DMS153 treated with DMSO at 0.1 percent for 48 hours (cell line): Measurements from ENCODE around the gene BRD3OS.

Experiments
- DNase-seq: peaks from one replicate; lab custom pipeline; 2025; ENCODE audit not compliant: unreplicated experiment; lab: John Stamatoyannopoulos, UW

The BRD3OS gene

DNA sequence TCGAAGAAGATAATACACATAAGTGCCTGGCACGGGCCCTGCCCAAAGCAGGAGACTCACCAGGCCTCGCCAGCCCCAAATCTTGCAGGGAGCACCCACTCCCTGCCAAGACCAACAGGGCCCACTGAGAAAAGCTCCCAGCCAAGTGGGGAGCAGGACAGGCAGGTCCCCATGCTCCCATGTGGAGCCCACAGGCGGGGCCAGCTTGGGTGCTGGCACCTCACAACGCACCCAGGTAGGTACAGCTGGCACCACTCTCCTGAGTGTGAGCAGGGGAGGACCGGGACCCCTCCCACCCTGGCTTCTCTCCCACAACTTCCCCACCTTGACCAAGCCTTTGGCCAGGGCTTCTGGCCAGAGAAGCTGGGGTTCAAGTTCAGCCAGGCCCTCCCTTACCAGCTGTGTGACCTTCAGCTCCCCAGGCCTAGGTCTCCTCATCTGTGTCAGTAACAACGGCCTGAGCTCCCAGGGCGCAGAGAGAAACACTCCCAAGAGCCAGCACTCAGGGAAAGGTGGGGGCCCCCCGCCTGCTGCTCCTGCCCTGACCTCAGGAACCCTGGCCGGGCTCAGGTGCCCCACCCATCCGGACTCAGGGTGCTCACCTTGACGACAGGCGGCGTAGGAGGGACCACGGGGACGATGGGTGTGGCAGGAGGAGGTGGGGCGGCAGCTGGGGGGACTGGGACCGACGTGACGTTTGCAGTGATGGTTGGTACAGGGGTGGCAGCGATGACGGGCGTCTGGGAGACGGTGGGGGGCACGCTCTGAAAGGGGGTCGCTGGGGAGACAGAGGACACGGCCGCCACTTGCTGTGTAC, 24.7 kb downstream of the BRD3OS start:
- no peak for DNase-seq

DNA sequence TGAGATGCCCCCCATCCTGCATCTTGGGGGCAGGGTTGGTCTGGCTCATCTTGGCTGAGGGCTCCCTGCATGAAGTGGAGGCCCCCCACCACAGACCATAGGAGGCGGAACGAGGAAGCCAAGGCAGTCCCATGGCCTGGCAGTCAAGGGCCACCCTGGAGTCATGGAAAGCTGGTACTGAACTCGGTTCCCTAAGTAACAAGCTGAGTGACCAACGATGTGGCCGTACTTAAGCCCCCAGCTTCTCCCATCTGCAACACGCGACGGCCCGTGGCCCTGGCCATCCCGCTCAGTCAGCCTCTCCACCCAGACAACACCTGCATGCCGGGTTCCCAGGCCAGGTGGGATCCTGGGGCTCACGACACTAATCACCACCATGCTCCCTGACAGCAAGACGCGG, 25.4 kb downstream of the BRD3OS start:
- no peak for DNase-seq

DNA sequence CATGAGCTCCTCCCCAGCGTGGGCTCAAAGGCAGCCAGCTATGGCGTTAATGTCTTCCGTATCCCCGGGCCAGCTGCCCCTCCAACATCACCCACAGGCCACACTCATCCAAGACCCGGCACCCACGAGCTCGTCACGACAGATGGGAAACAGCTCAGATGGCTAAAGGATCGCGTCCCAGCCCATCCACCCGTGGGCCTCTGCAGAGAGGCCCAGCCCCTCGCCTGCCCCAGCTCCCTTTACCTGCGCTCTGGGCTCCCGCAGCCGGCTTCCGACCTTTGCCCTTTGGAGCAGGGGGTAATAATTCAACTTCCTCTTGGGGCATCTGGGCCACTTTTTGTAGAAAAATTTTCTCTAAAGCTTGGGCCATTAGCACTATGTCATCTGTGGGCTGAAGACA, 26.0 kb downstream of the BRD3OS start:
- no peak for DNase-seq

DNA sequence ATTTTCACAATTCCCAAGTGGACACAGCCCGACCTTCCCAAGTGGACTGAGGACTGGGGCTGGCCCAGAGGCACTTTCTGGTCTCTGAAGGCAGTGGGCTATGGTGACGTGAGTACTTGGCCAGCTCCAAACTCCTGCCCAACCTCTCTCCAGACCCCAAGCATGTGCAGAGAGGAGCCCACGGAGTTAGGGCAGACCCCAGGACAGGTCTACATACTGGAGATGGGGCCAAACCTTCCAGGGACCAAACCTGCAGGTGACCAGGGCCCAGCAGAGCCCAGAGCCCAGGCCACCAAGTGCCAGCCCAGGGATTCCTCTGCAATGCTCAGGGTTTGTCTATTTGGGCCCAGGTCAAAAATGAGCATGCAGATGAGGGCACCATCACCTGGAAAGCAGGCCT, 27.2 kb downstream of the BRD3OS start:
- DNase-seq, result no peak

DNA sequence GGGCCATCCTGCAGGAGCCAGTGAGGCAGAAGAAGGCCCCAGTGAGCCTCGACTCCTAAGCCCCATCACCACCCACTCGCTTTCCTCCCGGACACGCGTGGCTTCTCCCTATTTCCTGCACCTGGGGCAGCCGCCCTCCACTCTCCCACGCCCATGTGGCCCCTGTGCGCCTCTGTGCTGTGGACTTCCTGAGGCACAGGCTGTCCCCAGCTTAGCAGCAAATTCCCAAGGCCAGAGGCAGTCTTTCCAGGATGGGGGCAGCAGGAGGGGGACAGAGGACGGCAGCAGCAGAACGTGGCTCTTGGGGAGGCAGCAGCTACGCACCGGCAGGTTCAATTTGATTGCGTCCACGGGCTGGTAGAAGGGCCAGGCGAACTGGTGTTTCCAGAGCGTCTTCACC, 27.7 kb downstream of the BRD3OS start:
- DNase-seq, result no peak

DNA sequence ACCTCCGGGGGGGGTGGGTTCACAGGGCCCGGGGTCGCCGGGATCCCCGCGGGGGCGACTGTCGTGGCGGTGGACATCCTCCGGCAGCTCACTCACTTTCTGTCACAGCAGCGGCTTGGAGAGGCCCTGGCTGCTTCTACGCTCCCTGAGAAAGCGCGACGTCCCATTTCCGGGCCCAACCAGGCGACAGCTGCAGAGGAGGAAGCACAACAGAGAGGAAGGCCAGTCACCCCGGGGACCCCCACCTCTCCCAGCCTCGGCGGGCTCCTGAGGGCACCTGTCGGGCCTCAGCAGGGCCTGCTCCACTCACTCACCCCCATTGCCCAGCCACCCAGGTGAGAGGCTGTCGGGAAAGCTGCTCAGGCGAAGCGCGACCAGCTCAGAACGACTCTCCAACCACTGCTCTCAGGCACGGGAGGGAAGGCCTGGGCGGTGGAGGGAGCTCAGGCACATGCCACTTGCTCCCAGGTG, 28.2 kb downstream of the BRD3OS start:
- DNase-seq, result no peak

DNA sequence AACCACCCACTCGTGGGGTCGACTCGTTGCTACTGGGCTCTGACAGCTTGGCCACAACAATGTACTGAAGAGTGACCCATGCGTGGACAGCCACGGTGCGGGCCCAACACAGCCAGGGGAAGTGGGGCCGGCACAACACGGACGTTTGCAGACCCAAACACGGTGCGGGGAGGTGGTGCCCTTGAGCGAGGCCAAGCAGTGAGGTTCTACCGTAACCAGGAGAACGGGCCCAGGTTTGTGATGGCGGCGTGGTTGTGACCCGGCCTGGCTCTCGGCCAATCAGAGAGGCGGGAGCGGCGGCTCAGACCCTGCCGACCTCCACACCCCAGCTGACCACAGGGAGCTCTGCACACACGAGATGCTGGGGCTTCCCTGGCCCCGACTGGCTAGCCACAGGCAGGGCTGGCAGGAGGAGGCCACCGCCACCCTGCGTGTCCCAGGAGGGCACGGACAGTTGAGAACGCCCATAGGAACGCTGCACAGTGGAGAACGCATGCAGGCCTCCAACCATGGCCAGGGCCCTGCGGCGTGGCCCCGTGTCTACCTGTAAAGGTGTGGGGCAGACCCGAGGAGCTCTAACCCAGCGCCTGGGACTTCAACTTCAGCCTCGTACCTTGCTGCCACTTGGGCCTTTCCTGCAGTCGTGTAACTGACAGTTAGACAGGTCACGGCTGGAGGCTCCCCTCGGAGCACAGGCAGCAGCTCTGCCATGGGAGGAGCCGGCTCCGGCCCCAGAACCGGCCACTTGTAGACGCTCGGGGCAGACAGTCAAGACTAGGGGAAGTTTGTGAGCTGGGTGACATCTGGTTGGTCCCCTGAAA, 28.9 kb downstream of the BRD3OS start:
- DNase-seq, result no peak

DNA sequence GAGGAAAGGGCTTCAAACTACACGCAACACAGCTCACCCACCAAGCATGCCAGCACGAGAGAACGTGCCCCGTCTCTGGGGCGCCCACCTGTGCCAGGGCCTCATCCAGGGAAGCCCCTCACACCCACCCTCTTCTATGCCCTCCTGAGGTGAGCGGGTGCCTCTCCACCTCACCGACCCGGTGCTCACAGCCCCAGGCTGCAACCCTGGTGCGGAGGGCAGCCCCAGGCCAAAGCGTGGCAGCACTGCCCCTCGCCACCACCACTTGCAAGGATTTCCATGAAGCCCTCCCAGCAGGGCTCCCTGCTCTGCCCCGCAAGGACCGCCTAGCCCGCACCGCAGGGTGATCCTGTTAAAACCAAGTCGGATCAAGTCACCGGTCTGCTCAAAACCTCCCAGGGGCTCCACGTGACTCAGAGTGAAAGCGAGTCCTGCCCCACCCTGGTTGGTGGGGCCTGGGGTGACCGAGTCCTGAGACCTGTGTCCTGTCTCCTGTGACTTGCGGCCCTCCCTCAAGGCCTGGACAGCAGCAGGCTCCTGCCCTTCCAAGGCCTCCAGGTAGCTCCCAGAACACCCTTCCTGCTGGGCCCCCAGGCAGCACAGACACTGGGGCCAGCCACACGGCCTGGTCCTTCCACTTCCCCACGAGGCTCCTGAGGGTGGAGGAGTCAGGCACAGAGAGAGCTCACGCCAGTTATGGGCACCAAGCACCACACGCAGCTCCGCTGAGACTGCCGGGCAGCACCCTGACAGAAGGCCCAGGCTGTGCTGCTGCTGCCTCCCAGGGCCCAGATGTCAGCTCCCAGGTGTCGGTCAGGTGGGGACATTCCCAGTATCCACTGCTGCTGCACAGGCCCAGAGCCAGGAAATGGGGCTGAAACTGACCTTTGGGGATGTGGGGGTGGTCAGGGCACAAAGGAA, 29.9 kb downstream of the BRD3OS start:
- no peak for DNase-seq

DNA sequence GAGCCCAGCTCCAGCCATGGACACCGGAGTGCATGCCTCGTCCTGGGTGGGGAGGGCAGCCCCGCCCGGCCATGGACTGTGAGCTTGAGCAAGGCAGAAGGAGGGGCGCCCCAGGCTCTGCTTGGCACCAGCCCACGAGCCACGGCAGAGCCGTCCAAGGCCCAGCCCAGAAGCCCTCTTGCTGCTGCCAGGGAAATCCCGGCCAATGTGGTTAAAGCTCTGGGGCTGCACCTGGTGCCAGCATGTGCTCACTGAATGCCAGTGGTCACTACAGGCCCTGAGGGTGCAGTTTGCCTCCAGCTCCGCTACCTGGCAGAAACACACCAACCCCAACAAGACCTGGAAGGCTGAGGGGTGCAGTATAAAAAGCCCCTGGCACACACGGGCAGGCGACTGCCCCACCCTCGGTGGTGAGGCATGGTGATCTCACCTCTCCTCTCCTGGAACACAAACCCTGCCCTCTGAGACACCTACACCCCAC, 30.7 kb downstream of the BRD3OS start:
- DNase-seq, result no peak

DNA sequence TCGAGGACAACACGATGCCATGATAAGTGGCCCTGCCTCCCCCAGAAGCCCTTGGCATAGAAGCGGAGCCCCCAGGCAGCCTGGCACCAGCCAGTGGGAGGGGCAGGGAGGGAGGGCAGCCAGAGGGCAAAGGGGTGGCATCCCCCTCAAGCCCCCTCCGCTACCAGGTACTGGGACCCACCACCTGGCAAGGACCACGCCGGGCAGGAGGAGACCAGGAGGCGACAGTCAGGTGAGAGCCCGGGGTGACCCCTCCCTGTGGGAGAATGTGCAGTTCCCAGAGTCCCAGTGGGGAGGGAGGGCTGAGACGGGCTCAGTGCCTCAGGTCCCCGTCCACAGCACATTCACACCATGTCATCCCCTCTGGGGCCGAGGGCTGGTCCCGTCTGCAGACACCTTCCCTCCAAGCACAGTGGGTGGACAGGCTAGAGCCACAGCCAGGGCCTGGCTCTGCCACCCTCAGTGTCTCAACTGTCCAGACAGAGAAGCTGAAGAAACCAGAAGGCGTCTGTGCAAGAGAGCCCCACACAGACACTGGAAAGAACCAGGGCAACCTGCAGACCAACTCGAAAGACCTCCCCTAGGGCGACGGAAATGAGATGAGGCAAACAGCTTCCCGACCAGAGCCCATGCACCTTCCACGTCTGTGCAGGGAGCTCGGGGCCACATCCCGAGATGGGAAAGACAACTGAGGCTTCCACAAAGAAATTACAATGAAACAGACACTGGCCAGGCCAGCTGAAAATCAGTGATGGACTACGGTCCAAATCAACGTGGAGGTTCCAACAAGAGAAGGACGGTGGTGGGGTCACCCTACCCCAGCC, 31.4 kb downstream of the BRD3OS start:
- no peak for DNase-seq

DNA sequence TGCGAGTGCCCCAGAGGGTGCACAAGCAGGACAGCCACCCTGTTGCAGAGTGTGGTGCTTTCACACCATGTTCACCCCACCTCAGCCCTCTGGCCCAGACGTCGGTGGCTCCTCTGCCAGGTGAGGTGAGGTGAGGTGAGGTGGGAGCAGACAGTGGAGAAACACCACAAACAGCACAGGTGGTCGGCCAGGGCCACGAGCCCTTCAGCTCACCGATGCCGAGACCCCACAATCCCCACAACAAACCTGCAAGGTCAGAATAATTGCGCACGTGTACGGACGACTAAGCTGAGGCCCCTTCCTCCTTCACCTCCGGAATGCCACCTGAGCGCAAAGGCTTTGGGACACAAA, 32.0 kb downstream of the BRD3OS start:
- DNase-seq, result no peak

DNA sequence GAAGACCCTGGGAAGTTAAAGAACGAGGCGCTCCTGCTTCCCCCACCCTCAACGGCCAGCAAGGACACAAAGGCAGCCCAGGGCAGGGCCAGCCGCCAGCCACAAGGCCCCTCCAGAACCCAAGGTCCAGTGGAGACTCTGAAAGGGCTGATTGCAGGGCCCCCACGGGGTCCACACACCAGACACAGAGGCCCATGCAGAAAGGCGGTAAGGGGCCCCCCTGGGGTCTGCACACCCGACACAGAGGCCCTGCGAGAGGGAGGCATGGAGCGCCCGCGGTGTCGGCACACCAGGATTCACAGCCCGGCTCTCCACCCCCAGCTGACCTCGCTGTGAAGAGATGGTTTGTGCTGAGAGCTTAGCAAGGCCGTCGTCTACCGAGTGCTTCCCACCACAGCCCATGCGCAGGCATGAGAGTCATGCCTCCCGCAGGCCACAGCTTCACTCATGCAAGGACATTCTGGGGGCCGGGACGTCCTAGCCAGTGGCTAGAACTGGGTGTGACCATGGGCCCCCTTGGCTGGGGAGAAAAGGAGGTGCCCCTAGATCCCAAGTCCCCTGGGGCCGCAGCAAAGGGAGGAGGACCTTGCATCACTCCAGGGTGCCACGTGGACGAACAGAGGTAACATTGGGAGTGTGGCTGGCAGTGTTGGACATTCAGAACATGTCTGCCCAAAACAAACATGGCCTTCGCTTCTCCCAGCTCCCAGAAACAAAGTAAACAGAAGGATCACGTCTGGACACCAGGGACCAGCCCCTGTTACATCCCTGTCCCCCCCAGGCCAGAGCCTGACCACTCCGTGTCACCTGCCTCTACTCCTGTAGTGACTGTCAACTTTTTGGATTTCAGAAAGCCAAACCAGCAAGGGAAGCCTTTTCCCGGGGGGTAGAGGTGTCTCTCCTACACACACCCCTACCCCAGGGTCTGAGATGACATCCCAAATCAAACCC, 32.7 kb downstream of the BRD3OS start:
- DNase-seq, result no peak

DNA sequence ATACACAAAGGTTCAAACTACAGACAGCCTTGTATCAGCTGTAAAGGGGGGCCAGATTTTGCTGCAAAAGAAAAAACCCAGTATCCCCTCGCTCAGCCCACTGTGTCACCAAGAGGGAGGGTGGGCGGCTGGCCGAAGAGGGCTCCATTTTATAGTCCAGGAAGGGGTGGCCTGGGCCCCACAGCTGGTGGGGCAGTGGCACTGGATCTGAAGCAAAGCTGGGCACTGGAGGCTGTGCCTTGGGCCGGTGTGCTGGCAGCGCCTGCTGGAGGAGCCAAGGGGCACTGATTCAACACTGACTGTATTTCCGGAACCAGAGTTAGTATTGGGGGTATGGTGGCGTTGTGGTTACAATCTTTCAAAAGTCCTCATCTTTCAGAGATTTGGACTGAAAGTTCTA, 33.4 kb downstream of the BRD3OS start:
- no peak for DNase-seq

DNA sequence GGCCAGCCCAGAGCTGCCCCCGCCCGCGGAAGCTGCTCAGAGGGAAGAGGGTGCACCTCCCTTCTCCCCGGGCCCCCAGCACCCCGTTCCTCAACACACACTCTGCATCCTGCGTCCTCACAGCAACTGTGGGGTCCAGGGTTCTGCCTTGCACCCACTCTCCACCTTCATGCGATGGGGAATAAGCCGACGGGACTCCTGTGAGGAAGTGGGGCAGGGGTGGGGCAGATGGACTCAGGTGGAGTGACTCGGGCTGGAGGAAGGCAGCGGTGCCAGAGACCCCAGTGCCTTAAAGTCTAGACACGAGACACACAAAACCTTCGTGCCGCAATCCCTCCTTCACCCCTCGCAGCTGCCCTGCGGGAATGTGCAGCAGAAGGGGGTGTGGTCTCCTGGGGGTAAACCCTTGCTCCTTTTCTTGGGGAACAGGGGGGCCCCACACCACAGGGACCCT, 33.9 kb downstream of the BRD3OS start:
- no peak for DNase-seq

DNA sequence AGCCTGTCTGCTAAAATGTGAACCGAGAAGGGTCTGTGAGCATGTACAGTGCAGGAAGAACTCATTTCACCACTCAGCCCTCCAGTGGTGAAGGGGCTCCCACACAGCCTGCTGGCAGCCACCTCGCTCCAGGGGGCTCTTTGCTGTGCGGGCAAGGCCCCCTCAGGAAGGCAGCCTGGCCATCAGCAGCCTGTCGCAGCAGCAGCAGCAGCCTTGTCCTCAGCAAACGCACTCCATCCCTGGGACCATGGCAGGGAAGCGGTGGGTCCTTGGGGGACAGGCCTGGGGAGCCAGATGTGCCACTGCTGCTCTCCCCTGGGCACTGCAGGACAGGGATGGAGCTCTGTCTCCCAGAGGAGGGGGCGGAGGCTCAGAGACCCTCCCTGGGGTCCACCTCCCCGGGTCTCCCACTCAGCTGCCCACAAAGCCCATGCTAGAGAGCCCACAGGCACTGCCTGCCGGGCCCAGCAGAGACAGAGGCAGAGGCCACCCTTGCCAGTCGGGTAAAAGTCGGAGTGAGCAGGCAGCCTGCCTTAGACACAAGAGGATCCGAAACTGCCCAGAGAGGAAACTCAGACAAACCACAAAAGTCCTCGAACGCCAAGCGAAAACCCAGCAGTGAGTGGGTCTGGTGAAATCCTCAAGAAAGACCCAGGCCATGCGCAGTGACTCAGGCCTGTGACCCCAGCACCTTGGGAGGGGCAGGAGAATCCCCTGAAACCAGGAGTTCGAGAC, 34.5 kb downstream of the BRD3OS start:
- no peak for DNase-seq

DNA sequence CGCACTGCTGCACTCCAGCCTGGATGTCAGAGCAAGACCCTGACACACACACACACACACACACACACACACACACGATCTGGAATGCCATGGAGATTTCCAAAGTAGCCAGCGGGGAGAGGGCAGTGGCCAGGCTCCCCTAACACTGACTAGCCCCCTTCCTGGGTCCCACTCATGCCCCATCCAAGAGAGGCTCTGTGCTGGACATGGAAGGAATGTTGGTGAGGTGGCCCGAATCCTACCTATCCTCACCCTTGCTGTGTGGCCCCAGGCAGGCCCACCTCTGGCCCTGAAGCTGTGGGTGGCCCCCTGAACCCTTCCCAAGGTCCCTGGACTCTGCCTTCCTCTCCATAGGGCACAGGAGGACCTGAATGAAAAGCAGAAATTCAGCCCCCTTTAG, 35.3 kb downstream of the BRD3OS start:
- no peak for DNase-seq

DNA sequence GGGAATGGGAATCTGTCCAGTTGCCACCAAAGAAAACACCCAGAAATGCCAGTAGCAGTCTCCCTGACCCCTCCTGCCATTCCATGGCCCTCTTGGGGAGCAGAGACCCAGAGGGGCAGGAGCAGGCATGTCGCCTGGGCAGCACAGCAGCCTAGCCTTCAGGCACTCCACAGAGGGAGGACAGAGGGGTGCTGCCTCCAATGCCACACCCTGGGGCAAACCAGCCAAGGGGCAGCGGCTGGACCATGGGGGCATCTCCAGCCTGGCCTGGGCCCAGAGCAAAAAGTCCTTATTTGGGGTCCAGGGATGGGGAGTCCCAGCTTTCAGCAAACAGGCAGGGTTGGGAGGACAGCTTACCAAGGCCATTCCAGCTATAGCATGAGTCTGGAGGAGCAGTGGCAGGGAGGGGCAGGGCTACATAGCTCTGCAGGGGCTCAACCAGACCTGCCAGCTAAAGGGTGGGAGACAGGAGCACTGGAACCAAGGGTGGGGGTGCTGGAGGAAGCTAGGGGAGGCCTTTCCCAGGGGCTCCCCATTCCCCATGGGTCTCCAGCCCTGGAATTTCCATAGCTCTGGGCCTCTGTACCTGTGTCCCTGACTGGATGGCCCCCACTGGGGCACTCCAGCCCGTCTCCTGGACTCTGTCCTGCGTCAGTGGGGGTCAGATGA, 35.9 kb downstream of the BRD3OS start:
- DNase-seq, result no peak
